Endothelial cell of umbilical vein (primary cell): ENCODE measurements around the gene ITGA6. TPM values are rescaled to one million over a fixed set of nuclear protein-coding genes. Genes with fewer than 3 reads are reported as not detected.

Source experiments
- BruUV-seq: library from RNA; stranded (reverse); fragments of 400-500 nt; replicated peaks from 2 replicates; lab custom pipeline; 2021; lab: Mats Ljungman, UMichigan
- CTCF ChIA-PET: fragments of 300-600, 350-600 bp; sonication (Branson Sonifier 250); formaldehyde crosslinking; loops from one replicate; lab custom pipeline; 2021; ENCODE audit warnings: antibody characterized with exemption, inconsistent platforms; lab: Charles Lee
- POLR2A ChIA-PET: fragments of 300-600, 350-600 bp; sonication (Branson Sonifier 250); formaldehyde crosslinking; loops from one replicate; lab custom pipeline; 2021; ENCODE audit warnings: antibody characterized with exemption, inconsistent platforms; lab: Charles Lee
- DNase-seq: peaks from one replicate; pipeline ENCODE4 v3.0.0-alpha.2; 2011; ENCODE audit warnings: low read depth, low spot score
- FAIRE-seq: peaks from 2 replicates; lab custom pipeline; 2011; peaks lifted over from hg19 to GRCh38; lab: Jason Lieb, UNC
- H2AFZ ChIP-seq: 2 replicates; pipeline ENCODE4 v1.6.0; 2012; ENCODE audit warnings: low read depth, low read length, control low read depth, inconsistent platforms
- H3K27ac ChIP-seq: 2 replicates; pipeline ENCODE4 v1.5.1; 2011; ENCODE audit warnings: low read depth, mild to moderate bottlenecking, control low read depth, low read length, moderate library complexity; ENCODE audit not compliant: insufficient read depth
- H3K27me3 ChIP-seq, 2 experiments: 2 replicates each; pipeline versions ENCODE4 v1.6.0 to v1.6.1; 2011; ENCODE audit warnings: low read length in 2 of 2, mixed read lengths in 1 of 2; ENCODE audit not compliant: control insufficient read depth in 2 of 2, insufficient read depth in 2 of 2
- H3K36me3 ChIP-seq, 2 experiments: 2 replicates in 1 of 2; 3 replicates in 1 of 2; pipeline ENCODE4 v1.5.1; 2011; ENCODE audit warnings: low read length in 2 of 2, mild to moderate bottlenecking in 1 of 2, moderate library complexity in 1 of 2; ENCODE audit not compliant: control insufficient read depth in 2 of 2, insufficient read depth in 2 of 2; ENCODE audit errors: extremely low read depth in 1 of 2
- H3K4me1 ChIP-seq: 3 replicates; pipeline ENCODE4 v1.5.1; 2011; ENCODE audit warnings: mild to moderate bottlenecking, low read length; ENCODE audit not compliant: control insufficient read depth, insufficient read depth; ENCODE audit errors: extremely low read depth
- H3K4me2 ChIP-seq: 2 replicates; pipeline ENCODE4 v1.6.1; 2011; ENCODE audit warnings: low read length, control low read depth, mixed read lengths; ENCODE audit not compliant: insufficient read depth
- H3K4me3 ChIP-seq, 3 experiments: fragments of 200-600 bp in 1 of 3; sonication (generic), shearing (Covaris generic) in 1 of 3; replicated peaks in 1 of 3; 2 replicates each; pipeline ENCODE4 v1.5.1; 2011 to 2016; ENCODE audit warnings: control low read depth in 3 of 3, low read length in 3 of 3, mild to moderate bottlenecking in 2 of 3, inconsistent platforms in 1 of 3, low read depth in 1 of 3, moderate library complexity in 1 of 3; ENCODE audit not compliant: insufficient read depth in 1 of 3
- H3K79me2 ChIP-seq: 2 replicates; pipeline ENCODE4 v1.6.0; 2012; ENCODE audit warnings: low read length, inconsistent platforms; ENCODE audit not compliant: control insufficient read depth, insufficient read depth
- H3K9ac ChIP-seq: replicated peaks from 2 replicates; pipeline ENCODE3; 2011; ENCODE audit warnings: low read length, control low read depth; ENCODE audit not compliant: insufficient read depth; ENCODE audit errors: extremely low read depth
- H3K9me1 ChIP-seq: replicated peaks from 3 replicates; pipeline ENCODE4 v1.6.0; 2011; ENCODE audit warnings: mild to moderate bottlenecking, low read length; ENCODE audit not compliant: control insufficient read depth, insufficient read depth; ENCODE audit errors: extremely low read depth
- H3K9me3 ChIP-seq: replicated peaks from 2 replicates; pipeline ENCODE4 v1.5.1; 2012; ENCODE audit warnings: low read length, inconsistent platforms; ENCODE audit not compliant: control insufficient read depth, insufficient read depth
- H4K20me1 ChIP-seq: replicated peaks from 2 replicates; pipeline ENCODE3; 2011; ENCODE audit warnings: mild to moderate bottlenecking, low read length; ENCODE audit not compliant: control insufficient read depth, insufficient read depth; ENCODE audit errors: extremely low read depth
- EZH2 ChIP-seq: IDR thresholded peaks from 2 replicates; pipeline ENCODE4 v1.6.1; 2012; ENCODE audit warnings: borderline replicate concordance, low read depth, mild to moderate bottlenecking, moderate library complexity, low read length, inconsistent platforms; ENCODE audit not compliant: severe bottlenecking
- FOS ChIP-seq: IDR thresholded peaks from 2 replicates; pipeline ENCODE4 v1.6.1; 2011; ENCODE audit warnings: mild to moderate bottlenecking, low read length, moderate library complexity, borderline replicate concordance; ENCODE audit not compliant: insufficient read depth
- GATA2 ChIP-seq: IDR thresholded peaks from 2 replicates; pipeline ENCODE4 v1.7.0; 2011; ENCODE audit warnings: low read depth, mild to moderate bottlenecking, moderate library complexity, mixed read lengths, low read length; ENCODE audit not compliant: insufficient read length, insufficient read depth
- JUN ChIP-seq: IDR thresholded peaks from 2 replicates; pipeline ENCODE4 v1.6.1; 2011; ENCODE audit warnings: borderline replicate concordance, low read depth; ENCODE audit not compliant: insufficient read length, insufficient read depth
- MYC ChIP-seq: IDR thresholded peaks from one replicate; pipeline ENCODE4 v1.6.1; 2011; ENCODE audit warnings: mild to moderate bottlenecking, low read depth, low read length
- POLR2A ChIP-seq: IDR thresholded peaks from 2 replicates; pipeline ENCODE4 v1.6.1; 2012; ENCODE audit warnings: low read depth, mild to moderate bottlenecking, control low read depth, low read length
- POLR2AphosphoS5 ChIP-seq: IDR thresholded peaks from 2 replicates; pipeline ENCODE4 v1.6.1; 2012; ENCODE audit warnings: low read depth, mild to moderate bottlenecking, control low read depth, low read length, moderate library complexity; ENCODE audit not compliant: insufficient read depth
- dilution Hi-C: fragments of 300-500 bp; cut with MboI; formaldehyde crosslinking; loops from one replicate; pipeline ENCODE4 v1.15.0; 2019; ENCODE audit warnings: low sequenced_read_pairs; ENCODE audit not compliant: extremely low pct_ligation_motif_present
- intact Hi-C: fragments of 100-400 bp; cut with micrococcal nuclease; formaldehyde crosslinking; loops from one replicate; pipeline ENCODE4 v1.10.0; 2022
- polyA plus RNA-seq, 4 experiments: library from polyadenylated mRNA; depleted of rRNA in 3 of 4; stranded (reverse) in 3 of 4; unstranded in 1 of 4; fragments of >200 nt; gene quantifications; 2 replicates each; pipeline versions ENCODE4 v1.2.1 to v1.2.3, GENCODE V29; 2011 to 2012; ENCODE audit warnings: missing spikeins in 1 of 4
- total RNA-seq: library from RNA; stranded (reverse); gene quantifications from 2 replicates; pipeline ENCODE4 v1.2.3, GENCODE V29; 2021
- TF ChIP-seq, protein P1 (sequence below), 2 donors: IDR thresholded peaks; 1 replicate in 1 of 2; 2 replicates in 1 of 2; pipeline ENCODE4 v1.5.1; 2011; ENCODE audit warnings: low read length in 2 of 2, mild to moderate bottlenecking in 2 of 2, moderate library complexity in 2 of 2, control low read depth in 1 of 2, inconsistent platforms in 1 of 2, low read depth in 1 of 2; ENCODE audit not compliant: insufficient read depth in 1 of 2; ENCODE audit errors: extremely low read depth in 1 of 2
- TF ChIP-seq, protein P2 (sequence below): IDR thresholded peaks from 2 replicates; pipeline ENCODE4 v1.6.1; 2011; ENCODE audit not compliant: insufficient read depth, insufficient read length

Gene ITGA6
- total and polyA plus RNA-seq, 2 donors (not counting 3 experiments of a cell fraction or from before 2014, with no cell fraction given) = 24.9 to 208 TPM

DNA sequence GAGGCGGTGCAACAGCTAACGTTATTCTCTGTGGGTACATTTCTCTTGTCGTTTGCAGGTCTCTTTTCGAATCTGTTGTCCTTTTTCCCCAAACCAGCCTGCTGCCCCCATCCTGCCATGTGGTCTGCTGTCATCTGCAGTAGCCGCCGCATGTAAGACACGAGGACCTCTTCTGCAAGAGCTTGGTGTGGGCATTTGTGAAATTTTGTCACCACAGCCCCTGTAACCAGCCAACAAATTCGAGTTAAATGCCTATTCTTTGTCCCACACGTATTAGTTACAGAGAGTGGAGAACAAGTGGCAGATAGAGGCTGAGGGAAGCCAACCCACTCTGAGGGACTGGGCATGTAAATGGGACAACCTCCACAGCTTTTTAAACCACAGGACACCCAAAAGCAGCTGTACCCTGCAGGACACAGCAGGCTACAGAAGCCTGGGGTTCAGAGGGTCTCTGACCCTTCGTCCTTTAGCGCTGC, 35.0 kb downstream of the ITGA6 start:
- H3K4me2 ChIP-seq = no peak overlapping the region
- no peaks in the 10 kb centered on the region for H3K27me3 ChIP-seq
- POLR2A ChIA-PET = no interaction called here
- H3K36me3 ChIP-seq = no peaks in the 10 kb centered on the region
- no peak overlapping the region for H3K27ac ChIP-seq
- intact Hi-C loops = loop anchor here (1.0 to 10.0 kb wide), 5 partner anchors 155 to 758 kb away; no protein-coding TSS in a partner anchor
- DNase-seq (no peak), FAIRE-seq (no peak)
- peaks cover 54% of the 10 kb centered on the region for H3K79me2 ChIP-seq
- dilution Hi-C loops = no loop called here
- CTCF ChIA-PET = interaction anchor here (0.7 to 10.2 kb wide), 49 partner anchors 9 to 335 kb away, joined by 3 to 263 read pairs (median 7); partner anchors contain the start of gene ITGA6
- H3K4me1 ChIP-seq = peaks cover 27% of the 10 kb centered on the region
- no peak overlapping the region for H3K4me3 ChIP-seq
- H3K9ac ChIP-seq = no peak overlapping the region
- no peak overlapping the region for H2AFZ ChIP-seq
- no peaks in the 10 kb centered on the region for H4K20me1 ChIP-seq
- H3K9me1 ChIP-seq = no peaks in the 10 kb centered on the region
- no TSS peak for BruUV-seq
- no peaks in the 10 kb centered on the region for H3K9me3 ChIP-seq
- TF ChIP-seq JUN (no peak), EZH2 (no peak), POLR2A (no peak), GATA2 (no peak), POLR2AphosphoS5 (no peak), FOS (no peak), MYC (no peak)
- TF ChIP-seq, protein P1, sequence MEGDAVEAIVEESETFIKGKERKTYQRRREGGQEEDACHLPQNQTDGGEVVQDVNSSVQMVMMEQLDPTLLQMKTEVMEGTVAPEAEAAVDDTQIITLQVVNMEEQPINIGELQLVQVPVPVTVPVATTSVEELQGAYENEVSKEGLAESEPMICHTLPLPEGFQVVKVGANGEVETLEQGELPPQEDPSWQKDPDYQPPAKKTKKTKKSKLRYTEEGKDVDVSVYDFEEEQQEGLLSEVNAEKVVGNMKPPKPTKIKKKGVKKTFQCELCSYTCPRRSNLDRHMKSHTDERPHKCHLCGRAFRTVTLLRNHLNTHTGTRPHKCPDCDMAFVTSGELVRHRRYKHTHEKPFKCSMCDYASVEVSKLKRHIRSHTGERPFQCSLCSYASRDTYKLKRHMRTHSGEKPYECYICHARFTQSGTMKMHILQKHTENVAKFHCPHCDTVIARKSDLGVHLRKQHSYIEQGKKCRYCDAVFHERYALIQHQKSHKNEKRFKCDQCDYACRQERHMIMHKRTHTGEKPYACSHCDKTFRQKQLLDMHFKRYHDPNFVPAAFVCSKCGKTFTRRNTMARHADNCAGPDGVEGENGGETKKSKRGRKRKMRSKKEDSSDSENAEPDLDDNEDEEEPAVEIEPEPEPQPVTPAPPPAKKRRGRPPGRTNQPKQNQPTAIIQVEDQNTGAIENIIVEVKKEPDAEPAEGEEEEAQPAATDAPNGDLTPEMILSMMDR (IDR thresholded peaks at IDR 0.05; ENCODE audit: extremely low read depth in 1 of 2, insufficient read depth in 1 of 2, low read depth in 1 of 2, low read length in 2 of 2) = no peak
- TF ChIP-seq, protein P2, sequence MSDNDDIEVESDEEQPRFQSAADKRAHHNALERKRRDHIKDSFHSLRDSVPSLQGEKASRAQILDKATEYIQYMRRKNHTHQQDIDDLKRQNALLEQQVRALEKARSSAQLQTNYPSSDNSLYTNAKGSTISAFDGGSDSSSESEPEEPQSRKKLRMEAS = no peak
